Inferior parietal cortex (tissue), 1 donor: ENCODE results near the gene B3GALT4.
"Not testable (repeated sequence)": the region's sequence is repeated elsewhere in the genome, so short reads cannot be mapped to it uniquely, and the experiment has no call there.

Experiments used
- DNase-seq: peaks from one replicate; pipeline ENCODE4 v3.0.0-alpha.2; 2016; ENCODE audit errors: extremely low spot score

Gene B3GALT4

DNA sequence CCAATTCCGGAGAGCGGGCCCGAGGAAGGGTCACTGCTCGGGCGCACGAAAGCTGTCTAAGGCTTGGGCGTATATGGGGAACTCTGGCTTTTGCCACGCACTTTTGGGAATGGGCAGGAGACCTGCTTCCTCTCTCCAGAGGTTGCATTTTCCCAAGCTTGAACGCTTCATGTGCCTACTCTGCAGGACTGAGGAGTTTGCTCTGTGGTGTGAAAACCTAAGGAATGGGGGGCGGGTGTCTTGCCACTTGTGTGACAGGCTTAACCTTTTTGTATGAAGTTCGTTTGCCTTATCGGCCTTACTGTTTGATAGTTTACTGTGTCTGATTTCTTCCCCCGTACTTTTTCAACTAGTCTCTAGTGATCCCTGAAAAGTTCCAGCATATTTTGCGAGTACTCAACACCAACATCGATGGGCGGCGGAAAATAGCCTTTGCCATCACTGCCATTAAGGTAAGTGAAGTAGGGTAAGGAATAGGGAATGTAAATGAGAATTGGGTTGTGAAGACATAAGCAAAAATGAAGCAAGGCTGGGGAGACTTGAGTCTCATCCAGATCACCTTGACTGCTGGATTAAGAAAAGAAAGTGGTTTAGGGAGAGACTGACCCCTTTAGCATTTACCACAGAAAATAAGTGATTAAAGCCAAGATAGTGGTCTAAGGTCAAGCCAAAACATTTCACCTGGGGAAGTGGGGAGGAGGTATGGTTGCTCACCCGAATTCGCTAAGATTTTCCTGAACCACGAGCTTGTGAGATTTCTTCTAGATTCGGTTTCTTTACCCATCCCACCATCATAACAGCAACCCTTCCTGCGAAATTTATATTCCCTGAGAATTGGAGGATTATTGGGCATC is 4.4 kb upstream of the B3GALT4 start:
- no peak for DNase-seq

DNA sequence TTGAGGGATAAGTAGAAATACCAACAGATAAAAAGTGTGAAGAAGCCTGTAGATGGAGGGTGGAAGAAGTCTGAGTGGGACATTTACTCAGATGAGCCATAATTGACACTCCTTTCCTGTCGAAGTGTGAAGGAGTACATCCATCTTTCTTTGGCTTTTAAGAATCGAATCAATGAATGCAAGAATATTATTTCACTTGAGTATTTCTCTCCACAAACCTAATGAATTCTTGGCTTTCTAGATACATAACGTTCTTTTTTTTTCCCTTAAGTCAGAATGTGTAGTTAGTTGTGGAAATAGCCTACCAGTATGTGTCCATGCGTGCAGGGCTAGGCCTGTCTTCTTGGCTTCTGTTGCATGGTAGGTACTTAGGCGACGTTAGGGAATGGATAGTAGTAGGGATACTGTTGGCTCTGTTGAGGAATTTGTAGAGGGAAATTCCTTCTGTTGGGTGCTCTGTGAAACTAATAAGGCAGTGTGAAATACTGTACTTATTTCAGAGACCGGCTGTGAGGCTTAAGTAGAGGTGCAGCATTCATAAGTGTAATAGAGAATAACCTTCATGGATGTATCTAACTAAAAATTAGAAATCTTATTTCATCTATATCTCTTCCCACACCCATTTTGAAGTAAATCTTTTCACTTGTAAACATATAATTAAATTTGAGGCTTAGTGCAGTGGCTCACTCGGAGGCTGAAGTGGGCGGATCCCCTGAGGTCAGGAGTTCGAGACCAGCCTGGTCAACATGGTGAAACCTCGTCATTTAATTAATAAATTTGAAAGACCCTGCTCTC is 3.6 kb upstream of the B3GALT4 start:
- no peak for DNase-seq

DNA sequence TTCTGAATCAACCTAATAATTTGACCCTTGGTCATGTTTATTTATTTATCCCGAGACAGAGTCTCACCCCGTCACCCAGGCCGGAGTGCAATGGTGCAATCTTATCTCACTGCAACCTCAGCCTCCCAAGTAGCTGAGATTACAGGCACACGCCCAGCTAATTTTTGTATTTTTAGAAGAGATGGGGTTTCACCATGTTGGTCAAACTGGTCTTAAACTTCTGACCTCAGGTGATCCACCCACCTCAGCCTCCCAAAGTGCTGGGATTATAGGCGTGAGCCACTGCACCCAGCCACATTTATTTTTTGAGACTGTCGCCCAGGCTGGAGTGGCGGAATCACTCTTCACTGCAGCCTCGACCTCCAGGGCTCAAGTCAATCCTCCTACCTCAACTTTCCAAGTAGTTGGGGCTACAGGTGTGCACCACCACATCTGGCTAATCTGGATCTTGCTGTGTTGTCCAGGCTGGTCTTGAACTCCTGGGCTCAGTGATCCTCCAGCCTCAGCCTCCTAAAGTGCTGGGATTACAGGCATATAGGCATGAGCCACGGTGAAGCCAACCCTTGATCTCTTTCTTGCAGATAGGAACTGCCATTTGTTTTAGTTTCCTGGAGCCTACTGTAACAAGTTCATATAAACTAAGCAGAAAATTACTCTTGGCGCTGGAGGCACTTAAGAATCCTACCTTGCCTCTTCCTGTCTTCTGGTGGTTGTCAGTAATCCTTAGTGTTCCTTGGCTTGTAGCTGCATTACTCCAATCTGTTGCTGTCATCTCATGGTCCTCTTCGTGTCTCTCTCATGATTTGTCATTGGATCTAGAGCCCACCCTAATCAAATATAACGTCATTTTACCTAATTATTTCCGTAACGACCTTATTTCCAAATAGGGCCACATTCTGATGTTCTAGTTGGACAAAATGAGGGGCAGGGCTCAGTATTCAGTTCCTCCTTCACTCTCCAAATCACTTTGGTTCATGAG is 2.7 kb upstream of the B3GALT4 start:
- DNase-seq: no peak

DNA sequence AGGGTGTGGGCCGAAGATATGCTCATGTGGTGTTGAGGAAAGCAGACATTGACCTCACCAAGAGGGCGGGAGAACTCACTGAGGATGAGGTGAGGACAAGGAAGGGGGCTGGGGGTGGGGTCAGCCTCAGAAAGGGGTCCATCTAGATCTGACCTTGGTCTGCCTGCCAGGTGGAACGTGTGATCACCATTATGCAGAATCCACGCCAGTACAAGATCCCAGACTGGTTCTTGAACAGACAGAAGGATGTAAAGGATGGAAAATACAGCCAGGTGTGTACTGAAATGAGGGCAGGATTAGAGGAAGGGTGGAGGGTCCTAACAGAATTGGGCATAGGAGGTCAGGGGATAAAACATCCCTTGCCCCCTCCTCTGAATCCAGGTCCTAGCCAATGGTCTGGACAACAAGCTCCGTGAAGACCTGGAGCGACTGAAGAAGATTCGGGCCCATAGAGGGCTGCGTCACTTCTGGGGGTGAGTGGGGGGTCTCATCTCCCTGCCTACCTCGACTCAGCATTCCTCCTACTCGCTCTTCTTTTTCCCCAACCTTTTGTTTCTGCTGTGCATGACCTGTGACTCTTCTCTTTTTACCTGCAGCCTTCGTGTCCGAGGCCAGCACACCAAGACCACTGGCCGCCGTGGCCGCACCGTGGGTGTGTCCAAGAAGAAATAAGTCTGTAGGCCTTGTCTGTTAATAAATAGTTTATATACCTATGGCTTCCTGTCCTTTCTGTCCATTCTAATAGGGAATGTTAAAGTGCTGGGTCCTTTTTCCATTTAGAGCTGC is 935 bp upstream of the B3GALT4 start:
- DNase-seq: not testable (repeated sequence)

DNA sequence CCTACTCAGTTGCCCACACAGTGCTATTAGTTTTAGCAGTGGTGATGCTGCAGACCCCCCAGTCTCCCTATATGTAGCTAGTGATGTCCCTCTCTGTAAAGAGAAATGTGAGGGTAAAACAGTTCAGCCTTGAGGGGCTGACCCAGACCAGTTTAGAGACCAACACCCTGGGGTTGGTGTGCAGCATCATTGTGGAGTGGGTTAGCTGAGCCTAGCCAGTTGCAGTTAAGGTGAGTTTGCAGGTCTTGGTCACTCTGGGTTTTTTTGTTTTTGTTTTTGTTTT is 401 bp upstream of the B3GALT4 start:
- no peak for DNase-seq

DNA sequence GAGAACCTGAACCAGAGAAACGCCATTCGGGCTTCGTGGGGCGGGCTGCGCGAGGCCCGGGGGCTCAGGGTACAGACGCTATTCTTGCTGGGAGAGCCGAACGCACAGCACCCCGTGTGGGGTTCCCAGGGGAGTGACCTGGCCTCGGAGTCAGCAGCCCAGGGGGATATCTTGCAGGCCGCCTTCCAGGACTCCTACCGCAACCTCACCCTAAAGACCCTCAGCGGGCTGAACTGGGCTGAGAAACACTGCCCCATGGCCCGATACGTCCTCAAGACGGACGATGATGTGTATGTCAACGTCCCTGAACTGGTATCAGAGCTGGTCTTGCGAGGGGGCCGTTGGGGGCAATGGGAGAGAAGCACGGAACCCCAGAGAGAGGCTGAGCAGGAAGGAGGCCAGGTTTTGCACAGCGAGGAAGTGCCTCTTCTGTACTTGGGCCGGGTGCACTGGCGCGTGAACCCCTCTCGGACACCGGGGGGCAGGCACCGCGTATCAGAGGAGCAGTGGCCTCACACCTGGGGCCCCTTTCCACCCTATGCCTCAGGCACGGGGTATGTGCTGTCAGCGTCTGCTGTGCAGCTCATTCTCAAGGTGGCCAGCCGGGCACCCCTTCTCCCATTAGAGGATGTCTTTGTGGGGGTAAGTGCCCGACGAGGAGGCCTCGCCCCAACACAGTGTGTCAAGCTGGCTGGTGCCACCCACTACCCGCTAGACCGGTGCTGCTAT is 904 bp downstream of the B3GALT4 start:
- no peak for DNase-seq

DNA sequence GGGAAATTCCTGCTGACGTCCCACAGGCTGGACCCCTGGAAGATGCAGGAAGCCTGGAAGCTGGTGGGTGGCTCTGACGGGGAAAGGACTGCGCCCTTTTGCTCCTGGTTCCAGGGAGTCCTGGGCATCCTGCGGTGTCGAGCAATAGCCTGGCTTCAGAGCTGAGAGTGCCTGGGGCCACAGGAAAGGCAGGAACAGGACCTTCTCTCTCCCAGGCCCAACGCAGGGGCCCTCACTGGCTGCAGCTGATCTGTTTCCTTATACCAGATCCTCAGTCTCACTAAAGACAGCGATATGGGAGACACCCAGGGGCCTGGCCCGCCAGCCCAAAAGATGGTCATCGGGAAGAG is 1.4 kb downstream of the B3GALT4 start:
- DNase-seq: no peak

DNA sequence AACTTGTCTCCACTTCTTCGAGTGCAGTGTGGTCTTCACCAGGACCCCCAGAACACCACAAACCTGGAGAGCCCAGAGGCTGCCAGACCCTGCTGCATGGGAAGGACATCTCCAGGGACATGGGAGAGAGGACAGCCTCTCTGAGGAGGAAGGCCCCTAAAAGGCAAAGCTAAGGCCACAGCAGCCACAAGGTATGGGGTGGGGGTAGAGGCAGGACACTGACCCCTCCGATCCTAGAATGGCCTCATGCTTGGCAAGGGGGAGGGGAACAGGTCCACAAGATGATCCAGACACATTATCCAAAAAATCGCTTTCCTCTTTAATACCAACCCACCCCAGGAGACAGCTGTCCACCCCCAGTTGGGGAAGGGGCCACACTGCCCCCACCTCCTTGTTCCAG is 1.9 kb downstream of the B3GALT4 start:
- no peak for DNase-seq

DNA sequence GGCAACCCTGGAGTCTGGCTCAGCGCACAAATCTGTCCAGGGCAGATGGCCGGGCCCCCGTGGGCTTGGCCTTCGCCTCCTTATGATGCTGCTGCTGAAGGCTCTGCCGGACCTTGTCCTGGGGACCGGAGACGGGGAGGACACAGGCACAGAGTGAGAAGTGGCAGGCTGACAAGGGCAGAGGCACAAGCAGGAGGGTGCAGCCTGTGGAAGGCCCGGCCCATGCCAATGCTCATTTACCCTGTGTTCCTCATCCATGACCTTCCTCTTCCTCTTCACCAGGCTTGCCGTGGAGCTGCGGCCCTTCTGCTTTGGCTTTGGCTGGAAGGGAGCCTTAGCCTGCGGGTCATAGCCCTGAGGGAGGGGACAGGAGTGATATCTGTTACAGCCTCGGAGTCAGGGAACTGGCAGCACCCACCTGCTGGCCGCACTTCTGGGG is 2.4 kb downstream of the B3GALT4 start:
- DNase-seq: no peak

DNA sequence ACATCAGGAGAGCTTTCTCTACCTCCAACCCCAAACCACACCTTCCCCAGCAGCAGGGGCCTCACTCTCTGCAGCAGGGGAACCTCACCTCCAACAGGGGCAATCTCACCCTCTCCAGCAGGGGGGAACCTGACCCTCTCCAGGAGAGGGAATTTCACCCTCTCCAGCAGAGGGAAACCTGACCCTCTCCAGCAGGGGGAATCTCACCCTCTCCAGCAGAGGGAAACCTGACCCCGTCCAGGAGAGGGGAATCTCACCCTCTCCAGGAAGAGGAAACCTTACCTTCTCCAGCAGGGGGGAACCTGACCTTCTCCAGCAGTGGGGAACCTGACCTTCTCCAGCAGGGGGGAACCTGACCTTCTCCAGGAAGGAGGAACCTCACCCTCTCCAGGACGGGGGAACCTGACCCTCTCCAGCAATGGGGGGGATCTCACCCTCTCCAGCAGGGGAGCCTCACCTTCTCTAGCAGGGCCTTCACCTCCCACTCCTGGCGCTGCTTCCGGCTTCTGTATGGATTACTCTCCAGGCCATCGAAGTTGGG is 3.1 kb downstream of the B3GALT4 start:
- DNase-seq: peak; percentile 22

DNA sequence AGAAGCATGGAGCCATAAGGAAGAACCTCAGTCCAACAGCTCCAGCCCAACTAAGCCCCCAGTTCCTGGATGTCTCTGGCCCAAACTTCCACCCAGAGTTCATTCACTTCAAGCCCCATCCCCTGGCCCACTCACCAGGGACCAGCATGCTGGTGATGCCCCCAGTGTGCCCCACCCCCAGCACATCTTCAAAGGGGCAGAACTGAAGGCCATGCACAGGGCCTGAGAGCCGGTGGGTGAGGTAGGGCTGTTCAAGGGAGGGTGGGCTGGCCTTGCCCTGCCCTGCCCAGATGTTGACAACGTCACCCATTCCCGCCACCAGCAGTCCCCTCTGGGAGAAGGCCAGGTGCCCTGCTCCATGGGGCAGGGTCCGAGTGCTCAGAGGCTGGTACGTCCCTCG is 3.6 kb downstream of the B3GALT4 start:
- no peak for DNase-seq

DNA sequence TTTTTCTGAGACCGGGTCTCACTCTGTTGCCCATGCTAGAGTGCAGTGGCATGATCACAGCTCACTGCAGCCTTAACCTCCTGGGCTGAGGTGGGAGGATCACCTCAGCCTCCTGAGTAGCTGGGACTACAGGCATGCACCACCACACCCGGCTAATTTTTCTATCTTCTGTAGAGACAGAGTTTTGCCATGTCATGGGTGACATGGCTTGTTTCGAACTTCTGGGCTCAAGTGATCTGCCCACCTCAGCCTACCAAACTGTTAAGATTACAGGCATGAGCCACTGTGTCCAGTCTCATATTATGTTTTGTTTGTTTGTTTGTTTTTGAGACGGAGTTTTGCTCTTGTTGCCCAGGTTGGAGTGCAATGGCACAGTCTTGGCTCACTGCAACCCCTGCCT is 8.3 kb downstream of the B3GALT4 start:
- not testable (repeated sequence) for DNase-seq

DNA sequence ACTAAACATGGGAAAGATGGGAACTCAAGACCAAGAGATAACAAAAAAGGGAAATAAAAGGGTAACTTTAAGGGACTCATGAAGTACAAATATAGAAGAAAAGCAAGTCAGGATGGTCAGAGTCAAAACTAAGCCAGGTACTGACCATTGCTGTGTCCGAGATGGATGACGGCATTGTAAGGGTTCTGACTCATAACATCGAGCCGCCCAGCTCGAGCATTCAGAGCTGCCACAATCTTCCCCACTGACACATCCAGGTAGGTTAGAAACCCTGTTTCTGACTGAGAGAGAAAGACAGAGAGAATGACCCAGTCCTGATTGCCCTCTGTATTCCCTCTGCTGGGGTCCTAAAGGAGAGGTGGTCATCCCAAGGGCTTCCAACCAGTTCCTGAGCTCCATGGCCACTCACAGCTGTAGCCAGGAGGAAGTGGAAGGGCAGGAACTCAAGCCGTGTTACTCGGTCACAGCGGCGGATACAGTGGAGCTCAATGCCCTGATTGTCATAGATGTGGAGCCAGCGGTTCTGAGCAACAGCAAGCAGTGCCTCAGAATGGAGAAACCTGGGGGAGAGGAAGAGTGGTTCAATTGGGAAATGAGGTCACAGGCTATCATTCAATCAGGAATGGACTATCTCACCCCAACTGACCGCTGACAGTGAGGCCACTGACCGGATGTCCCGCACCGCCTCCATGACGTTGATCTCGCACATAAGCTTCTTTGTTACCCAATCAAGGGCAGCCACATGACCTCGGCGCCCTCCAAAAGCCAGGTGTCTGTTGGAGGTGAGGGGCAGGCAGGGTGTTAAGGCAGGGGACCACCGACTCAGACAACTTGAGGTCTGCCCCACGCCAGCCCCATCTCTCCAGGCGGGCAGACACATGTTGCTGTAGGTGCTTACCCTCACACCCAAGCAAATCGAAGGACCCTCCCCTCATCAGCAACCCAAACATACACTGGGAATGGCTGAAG is 10.3 kb downstream of the B3GALT4 start:
- no peak for DNase-seq

DNA sequence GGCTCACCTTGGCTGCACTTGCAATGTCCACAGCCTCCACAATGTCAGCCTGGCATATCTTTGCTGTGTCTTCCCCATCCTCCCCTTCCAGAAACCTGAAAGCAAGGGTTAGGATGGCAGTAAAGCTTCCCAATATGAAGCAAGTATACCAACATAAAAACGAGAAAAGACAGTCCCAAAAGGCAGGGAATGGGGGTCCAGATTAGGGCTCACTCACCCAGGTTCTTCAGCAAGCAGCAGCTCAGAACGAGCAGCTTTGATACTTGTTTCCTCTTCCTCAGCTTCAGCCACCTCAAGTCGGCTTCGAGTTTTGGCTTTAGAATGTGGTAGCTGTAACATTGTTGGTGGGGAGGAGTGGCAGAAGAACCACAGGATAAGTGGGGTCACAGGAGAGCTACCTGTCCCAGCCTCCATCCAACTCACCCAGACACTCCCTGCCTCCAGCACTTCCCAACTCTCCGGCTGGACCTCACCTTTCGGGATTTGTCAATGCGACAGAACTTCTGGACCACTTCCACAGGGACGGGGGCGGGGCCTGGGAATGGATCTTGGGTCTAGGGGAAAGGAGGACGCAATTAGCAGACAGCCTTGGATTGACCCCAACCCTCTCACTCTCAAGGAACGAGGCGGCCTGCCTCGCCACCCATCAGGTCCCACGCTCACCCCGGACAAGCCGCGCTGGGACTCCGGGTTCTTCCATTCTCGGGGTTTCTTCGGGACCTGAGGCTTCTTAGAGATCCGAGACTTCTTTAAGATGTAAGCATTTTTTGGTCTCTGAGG is 11.4 kb downstream of the B3GALT4 start:
- no peak for DNase-seq

DNA sequence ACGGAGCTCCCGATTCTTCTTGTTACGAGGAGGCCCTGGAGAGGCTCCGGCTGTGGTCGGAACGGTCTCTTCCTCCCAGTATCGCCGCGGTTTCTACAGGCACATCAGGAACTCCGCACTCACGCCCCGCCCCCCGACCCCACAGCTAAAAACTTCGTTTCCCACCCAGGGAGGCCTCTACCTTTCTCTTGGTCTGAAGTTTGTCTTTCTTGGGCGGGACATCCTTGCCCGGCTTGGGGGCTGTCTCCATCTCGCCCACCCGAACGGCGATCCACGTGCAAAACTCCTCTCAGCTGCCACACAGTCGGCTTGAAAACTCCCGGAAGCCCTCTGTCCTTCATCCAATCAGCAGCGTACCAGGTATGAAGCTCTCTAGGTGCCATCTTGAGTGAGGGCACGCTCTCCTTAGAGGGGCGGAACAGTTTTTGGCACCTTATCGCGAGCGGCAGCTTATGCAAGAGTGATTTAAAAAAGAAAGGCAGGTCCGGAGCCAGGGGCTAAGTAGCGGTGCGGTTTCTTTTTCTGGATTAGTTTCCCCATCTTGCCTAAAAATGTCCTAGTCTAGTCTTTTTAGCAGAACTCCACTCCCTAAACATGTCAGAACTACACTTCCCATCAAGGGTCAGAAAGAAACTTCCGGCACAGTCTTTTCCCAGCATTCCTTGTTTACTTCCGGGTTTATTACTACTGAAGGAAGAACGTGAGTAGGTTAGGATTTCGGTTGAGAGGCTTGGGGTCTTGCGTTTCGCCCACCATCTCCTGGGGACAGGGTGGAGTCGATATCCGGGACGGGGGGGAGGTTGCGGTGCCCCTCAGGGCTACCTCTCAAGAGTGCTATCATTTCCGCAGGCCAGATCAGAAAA is 12.2 kb downstream of the B3GALT4 start, which contains the start of the genes PFDN6 and WDR46:
Gene PFDN6 (plus strand): TSS at position 681 of the 863 bp plus-strand sequence. CDS start 256 bp downstream, outside the sequence.
Gene WDR46 (minus strand): TSS at position 319 of the 863 bp plus-strand sequence. CDS start 69 bp downstream, at position 250.
- DNase-seq: peak; percentile 100

DNA sequence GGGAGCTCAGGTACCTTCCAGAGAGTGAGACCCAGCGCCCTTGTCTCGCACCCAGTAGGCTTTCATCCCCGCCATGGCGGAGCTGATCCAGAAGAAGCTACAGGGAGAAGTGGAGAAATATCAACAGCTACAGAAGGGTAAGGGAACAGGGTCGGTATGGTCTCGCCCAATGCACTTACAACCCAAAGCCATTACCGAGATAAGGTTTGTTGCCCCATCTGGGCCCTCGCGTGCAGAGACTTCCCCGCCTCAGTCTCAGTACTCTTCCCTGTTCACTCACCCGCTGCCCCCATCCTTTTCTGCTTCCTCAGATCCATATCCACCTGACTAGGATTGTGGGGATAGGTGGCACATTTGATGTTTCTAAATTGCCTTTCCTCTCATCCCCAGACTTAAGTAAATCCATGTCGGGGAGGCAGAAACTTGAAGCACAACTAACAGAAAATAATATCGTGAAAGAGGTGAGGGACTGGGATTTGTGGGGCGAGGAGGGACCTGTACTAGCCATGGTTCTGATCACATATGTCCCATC is 12.9 kb downstream of the B3GALT4 start:
- DNase-seq: no peak

DNA sequence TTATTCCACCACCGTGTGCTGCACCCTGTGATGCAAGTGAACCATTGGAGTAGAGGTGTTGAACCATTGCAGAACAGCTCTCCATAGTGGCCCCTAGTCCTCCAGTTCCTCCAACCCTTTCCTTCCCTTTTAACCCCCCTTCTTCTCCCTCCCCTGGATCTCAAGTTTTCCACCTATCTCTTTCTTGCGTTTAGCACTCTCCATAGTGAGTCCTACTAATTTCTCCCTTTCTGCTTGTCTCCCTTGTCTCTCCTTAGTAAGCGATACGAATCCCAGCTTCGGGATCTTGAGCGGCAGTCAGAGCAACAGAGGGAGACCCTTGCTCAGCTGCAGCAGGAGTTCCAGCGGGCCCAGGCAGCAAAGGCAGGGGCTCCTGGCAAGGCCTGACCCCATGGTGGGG is 13.5 kb downstream of the B3GALT4 start:
- no peak for DNase-seq
